Globus pallidus (tissue), 1 donor: ENCODE measurements around the gene ANKRD12.

ENCODE experiments used
- DNase-seq: peaks from one replicate; pipeline ENCODE4 v3.0.0-alpha.2; 2015; ENCODE audit warnings: low spot score

The ANKRD12 gene

DNA sequence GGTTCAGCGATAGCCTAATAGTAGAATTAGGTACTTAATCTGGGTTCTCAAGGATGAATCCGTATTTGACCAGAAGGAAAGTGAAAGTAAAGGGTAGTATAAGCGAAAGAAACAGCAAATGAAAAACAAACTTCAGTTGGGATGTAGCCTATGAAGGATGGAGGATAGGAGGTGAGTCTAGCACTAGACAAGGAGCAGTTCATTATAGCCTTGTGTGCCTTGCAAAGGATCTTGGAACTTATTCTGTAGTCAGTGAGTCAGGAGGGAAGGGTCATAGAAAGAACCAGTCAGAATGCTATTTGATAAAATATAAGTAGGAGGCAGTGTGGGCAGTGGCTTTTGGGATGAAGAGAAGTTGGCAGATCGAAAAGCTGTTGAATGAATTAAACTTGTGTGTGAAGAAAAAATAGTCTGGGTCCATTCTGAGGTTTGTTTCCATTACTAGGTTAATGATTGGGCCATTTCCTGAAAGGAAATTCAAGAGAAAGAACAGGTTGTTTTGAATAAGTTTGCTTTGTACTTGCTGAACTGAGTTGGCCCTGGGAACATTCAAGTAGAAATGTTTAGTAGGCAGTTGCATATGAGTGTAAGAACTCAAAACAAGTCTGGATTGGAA is 48.5 kb downstream of the ANKRD12 start:
- no peak for DNase-seq

- DNase-seq, result no peak
Observed at GRCh38 chr18:9188359-9189231, 52.0 kb downstream of the ANKRD12 start.

DNA sequence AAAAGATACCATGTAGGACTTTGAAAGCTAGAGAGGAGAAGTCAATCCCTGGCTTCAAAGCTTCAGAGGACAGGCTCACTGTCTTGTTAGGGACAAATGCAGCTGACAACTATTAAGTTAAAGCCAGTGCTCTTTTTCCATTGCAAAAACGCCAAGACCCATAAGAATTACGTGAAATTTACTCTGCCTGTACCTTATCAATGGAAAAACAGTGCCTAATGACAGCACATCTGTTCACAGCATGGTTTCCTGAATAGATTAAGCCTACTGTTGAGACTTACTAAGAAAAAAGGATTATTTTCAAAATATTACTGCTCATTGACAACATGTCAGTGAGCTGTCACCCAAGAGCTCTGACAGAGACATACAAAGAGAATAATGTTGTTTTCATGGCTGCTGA is 52.9 kb downstream of the ANKRD12 start:
- no peak for DNase-seq

GRCh38 chr18:9191658-9192256 is 55.2 kb downstream of the ANKRD12 start:
- DNase-seq, result no peak

GRCh38 chr18:9193031-9193430 is 56.5 kb downstream of the ANKRD12 start:
- no peak for DNase-seq

DNA sequence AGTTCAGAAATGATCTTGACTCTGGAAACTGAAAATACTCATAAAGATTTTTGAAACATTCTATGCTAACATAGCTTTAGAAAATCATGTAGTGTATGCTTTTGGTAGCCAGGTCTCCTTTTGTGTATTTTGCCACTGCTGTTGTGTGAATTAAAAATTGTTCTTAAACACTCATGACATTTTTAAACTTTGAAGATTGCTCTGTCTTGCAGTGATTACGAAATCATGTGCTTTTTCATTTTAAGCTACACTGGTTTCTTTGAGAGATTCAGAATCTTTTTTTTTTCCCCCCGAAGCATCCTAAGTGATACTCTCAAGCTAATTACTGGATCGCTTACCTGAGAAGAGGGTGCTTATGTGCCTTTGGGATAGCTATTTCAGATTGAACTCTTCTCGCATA is 60.0 kb downstream of the ANKRD12 start:
- DNase-seq, result no peak

GRCh38 chr18:9199681-9200080 is 63.1 kb downstream of the ANKRD12 start:
- DNase-seq, result no peak

DNA sequence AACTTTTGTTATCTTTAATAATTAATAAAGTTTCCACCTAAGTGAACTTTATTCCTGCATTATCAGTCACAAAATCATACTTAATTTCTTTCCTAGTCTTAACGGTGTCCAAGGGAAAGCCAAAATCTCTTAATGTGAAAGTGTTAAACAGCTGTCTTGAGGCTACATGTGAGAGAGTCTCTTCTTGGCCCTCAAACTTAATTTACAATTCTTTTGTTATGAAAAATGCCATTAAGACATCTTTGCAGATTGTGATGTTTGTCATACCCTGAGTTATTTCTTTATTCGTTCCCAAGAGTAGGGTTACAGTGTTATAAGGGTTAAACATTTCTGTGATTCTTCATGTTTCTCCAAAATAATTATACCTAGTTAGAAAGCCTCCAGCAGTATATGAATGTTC is 64.6 kb downstream of the ANKRD12 start:
- no peak for DNase-seq

- DNase-seq, result no peak
Observed at GRCh38 chr18:9204659-9205058, 68.1 kb downstream of the ANKRD12 start.

DNA sequence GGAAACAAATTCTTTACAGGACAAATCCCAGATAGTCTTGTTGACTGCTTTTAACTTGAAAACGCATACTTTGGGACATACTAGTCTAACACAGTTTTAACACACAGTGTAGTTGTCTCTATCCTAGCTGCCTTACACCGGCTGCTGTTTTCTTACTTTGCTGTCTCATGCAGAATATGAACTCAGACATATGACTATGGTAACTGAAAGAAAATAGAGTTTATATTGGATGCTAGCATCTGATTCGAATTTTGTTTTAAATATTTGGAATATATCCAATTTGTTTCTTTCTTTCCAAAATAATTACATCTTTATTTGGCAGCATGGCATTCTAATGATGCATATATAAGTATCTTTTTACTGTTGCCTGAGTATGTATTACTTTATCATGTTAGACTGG is 69.8 kb downstream of the ANKRD12 start:
- no peak for DNase-seq

GRCh38 chr18:9209279-9209678 is 72.7 kb downstream of the ANKRD12 start:
- DNase-seq, result no peak

GRCh38 chr18:9210966-9211365 is 74.4 kb downstream of the ANKRD12 start:
- DNase-seq, result no peak

DNA sequence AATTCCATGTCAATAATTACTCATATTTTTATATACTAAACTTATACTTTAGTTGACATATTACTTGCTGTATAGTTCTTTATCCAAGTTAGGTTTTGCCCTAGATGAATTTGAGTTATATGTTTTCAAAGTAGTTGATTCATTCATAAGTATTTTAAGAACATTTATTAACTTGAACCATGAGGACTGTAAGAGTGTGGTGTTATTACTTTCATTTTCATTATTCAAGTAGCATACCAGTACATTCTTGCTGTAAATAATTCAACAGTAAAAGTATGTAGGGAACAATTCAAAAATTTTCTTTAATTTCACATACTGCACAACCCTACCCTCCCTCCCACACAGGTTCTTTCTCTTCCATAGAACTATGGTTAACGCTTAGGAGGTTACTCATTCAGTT is 75.4 kb downstream of the ANKRD12 start:
- no peak for DNase-seq

GRCh38 chr18:9215221-9215933 is 78.8 kb downstream of the ANKRD12 start:
- no peak for DNase-seq

- no peak for DNase-seq
Observed at GRCh38 chr18:9216459-9216858, 79.9 kb downstream of the ANKRD12 start.

DNA sequence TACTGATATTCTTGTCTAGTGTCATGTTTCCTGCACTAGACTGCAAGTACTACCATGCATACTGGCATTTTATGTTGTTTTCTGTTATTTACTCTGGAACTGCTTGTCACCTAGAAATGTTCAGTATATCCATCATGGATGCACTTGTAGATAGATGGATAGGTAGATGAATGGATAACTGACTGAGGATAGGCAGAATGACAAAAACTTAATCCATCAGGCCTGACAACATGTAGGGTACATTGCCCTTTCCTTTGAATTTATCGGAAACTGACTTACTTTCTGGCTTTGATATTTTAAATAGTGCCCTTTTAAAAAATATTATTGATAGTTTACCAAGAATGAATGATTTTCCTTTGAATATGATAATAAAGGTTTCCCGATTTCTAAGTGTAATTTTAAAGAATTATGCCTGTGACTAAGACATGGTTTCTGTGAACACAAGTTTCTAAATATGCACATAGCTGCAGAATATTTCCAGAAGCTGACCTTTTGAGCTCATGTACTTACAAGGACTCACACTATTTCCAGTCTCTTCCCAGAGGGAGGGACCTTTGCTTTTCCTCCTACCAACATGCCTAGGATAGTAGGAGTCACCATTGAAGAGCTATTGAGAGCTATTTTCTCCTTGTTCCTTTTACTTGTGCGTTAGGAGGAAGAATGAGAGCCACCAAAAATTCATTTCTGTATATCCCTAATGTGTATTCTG is 81.3 kb downstream of the ANKRD12 start:
- no peak for DNase-seq

DNA sequence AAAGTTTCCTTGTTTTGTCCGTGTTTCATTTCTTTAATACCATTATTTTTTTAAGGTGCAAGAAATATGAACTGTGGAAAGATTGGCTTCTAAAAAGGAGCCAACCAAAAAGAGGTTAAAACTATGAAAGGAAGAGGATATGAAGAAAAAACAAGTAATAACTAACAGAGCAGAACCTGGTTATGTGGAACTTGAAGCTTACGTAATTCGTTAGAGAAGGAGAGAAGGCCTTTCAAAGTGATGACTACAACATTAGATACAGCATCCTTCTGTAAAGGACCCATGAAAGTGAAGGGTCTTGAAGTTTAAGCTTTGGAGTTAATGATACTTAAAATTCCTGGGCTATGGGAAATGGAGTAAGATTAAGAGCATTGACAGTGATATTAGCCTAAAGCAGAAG is 84.5 kb downstream of the ANKRD12 start:
- DNase-seq, result no peak

GRCh38 chr18:9221661-9222060 is 85.1 kb downstream of the ANKRD12 start:
- no peak for DNase-seq

DNA sequence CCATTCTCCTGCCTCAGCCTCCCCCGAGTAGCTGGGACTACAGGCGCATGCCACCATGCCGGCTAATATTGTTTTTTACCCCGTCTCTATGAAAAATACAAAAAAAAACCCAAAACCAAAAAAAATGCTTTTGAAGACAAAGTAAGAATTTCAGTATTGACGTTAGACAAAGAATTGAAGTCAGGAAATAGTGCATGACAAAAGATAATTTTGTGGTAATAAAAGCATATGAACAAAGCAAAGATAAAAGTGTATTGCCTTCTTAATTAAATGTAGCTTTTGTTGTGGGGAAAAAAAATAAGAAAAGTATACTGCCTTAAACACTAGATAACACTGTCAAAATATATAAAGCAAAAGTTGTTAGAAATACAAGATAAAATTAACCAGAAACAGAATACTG is 86.8 kb downstream of the ANKRD12 start:
- DNase-seq, result no peak

- DNase-seq, result no peak
Observed at GRCh38 chr18:9226463-9226862, 89.9 kb downstream of the ANKRD12 start.

DNA sequence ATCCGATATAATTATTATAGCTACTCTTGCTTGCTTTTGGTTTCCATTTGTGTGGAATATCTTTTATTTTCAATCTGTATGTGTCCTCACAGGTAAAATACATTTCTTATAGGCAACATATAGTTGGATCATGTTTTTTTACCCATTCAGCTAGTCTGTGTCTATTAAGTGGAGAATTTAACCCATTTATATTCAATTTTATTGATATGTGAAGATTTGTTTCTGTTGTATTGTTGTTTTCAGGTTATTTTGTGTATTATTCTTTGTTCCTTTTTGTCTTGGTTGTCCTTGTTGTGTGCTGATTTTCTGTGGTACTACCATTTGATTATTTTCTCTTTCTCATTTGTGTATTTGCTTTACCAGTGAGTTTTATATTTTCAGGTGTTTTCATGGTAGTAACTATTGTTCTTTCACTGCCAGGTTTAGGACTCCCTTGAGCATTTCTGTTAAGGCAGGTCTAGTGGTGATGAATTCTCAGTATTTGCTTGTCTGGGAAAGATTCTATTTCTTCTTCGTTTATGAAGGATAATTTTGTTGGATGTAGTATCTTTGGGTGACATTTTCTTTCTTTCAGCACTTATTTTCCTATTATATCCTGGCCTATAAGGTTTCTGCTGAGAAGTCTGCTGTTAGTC is 95.4 kb downstream of the ANKRD12 start:
- no peak for DNase-seq

DNA sequence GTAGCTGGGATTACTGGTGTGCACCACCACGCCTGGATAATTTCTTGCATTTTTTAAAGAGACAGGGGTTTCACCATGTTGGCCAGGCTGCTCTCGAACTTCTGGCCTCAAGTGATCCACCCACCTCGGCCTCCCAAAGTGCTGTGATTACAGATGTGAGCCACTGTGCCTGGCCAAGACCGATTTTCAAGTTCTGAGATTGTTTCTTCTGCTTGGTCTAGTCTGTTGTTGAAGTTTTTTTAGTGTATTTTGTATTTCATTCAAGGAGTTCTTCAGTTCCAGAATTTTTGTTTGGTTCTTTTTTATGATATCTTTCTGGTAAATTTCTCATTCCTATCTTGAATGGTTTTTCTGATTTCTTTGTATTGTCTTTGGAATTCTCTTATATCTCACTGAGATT is 96.4 kb downstream of the ANKRD12 start:
- no peak for DNase-seq
